Measurements from ENCODE around the gene FAAP20.

The FAAP20 gene

DNA sequence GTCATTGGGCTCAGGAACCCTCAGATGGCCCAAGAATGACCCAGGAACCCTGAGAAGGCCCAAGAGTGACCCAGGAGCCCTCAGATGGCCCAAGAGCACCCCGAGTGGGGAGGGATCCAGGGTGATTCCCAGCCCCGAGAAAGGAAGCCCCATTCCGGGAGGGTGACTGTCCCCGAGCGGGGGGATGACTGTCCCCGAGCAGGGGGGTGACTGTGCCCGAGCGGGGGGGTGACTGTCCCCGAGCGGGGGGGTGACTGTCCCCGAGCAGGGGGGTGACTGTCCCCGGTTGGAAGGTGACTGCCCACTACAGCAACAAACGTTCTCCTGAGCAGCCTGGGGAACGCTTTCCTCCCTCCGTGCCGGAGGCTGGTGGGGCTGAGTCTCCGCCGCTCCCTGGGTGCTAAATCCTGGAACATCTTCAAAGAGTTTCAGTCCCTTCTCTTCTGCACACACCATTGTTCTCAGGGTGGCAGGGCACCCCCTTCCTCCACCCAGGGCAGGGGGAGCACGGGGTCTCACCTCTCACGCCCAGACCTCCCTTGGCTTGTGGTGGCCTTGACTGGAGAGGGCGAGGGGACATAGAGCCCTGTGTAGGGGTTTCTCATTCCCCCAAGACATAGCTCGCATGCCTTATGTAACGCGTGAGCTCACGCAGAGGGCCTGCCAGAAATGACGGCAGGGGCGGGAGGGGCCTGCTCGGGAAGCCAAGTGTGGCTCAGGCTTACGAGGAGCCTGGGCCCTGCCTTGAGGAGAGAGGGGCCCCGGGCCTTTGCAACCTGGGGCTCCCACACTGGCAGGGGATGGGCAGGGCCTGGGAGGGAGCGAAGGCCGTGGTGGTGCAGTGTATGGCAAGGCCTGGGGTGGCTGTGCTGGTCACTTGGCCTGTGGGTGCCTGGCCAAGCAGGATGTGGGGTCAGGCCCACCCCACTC lies 19.3 kb upstream of the FAAP20 start:
- no peak overlapping the region for H3K9ac ChIP-seq (ENCODE audit: low read length)
- DNase-seq: no peak
- H3K27ac ChIP-seq (ENCODE audit: low read length): no peak overlapping the region
- H3K36me3 ChIP-seq (replicated peaks; ENCODE audit: insufficient read depth, low read length): no peaks in the 10 kb centered on the region
- no peaks in the 10 kb centered on the region for H3K9me3 ChIP-seq (replicated peaks; ENCODE audit: insufficient read depth, low read length)
- no peak overlapping the region for H3K4me2 ChIP-seq (ENCODE audit: low read depth, low read length)
- no peaks in the 10 kb centered on the region for H3F3A ChIP-seq (ENCODE audit: insufficient read depth, low read length)
- H3K27me3 ChIP-seq (replicated peaks; ENCODE audit: insufficient read depth, low read length): peaks cover 87% of the 10 kb centered on the region
- H3K79me2 ChIP-seq (ENCODE audit: low read length): no peaks in the 10 kb centered on the region
- no peak overlapping the region for H3K4me3 ChIP-seq (ENCODE audit: low read length)
- no peaks in the 10 kb centered on the region for H3K9me2 ChIP-seq (replicated peaks; ENCODE audit: insufficient read depth, low read length)
- TF ChIP-seq EZH2 (optimal IDR thresholded peaks at IDR 0.05; ENCODE audit: low read depth, low read length): no peak
- TF ChIP-seq, protein P1, sequence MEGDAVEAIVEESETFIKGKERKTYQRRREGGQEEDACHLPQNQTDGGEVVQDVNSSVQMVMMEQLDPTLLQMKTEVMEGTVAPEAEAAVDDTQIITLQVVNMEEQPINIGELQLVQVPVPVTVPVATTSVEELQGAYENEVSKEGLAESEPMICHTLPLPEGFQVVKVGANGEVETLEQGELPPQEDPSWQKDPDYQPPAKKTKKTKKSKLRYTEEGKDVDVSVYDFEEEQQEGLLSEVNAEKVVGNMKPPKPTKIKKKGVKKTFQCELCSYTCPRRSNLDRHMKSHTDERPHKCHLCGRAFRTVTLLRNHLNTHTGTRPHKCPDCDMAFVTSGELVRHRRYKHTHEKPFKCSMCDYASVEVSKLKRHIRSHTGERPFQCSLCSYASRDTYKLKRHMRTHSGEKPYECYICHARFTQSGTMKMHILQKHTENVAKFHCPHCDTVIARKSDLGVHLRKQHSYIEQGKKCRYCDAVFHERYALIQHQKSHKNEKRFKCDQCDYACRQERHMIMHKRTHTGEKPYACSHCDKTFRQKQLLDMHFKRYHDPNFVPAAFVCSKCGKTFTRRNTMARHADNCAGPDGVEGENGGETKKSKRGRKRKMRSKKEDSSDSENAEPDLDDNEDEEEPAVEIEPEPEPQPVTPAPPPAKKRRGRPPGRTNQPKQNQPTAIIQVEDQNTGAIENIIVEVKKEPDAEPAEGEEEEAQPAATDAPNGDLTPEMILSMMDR (IDR thresholded peaks at IDR 0.05; ENCODE audit: low read length): no peak
- H3K4me1 ChIP-seq (ENCODE audit: low read length): peaks cover 6% of the 10 kb centered on the region; the same call in 1 of the 2 replicates
- H2AFZ ChIP-seq (ENCODE audit: low read length): no peak overlapping the region
- no peaks in the 10 kb centered on the region for H4K20me1 ChIP-seq (ENCODE audit: insufficient read depth, low read length)

DNA sequence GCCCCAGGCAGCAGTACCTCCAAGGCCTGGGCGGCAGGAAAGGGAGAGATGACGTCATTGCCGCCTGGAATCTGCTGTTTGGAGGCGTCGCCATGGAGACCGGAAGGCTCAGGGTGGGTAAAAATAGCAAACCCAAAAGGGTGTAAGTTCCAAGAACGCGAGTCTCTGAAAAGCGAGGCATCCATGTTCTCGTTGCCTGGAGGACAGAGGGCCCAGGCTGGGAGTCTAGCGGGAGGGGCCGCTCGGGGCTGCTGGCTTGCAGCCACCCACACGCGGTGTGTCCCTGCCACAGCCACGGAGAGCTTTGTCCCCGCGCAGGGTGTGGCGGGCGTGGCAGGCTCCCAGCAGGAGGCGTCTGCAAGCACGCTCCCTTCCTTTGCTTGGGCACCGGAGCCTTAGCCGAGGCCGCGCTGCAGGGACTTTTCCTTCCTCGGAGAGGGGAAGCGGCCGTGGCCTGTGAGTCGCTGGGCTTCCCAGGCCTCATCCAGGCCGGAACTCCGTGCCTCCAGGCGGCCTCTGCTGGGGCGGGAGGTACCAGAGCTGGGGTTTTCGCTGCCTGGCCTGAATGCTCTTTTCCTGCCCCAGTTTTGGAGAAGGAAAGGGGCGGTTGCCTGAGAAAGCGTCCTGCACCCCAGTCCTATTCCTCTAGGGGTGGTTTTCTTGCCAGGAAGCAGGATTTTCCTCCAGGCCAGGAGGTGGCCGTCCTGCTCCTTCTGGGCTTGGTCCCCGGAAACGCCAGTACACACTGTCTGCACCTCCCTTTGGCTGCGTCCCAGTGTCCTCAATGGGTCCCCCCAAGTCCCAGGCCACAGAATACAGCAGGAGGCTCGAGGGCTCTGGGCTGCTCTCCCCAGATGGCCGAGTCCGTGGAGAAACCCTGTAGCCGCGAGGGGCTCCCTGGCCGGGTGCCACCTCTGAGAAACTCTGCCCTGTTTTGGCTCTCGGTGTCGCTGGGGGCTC lies 18.2 kb upstream of the FAAP20 start:
- no peaks in the 10 kb centered on the region for H3F3A ChIP-seq (ENCODE audit: insufficient read depth, low read length)
- no peaks in the 10 kb centered on the region for H3K9me2 ChIP-seq (replicated peaks; ENCODE audit: insufficient read depth, low read length)
- H3K79me2 ChIP-seq (ENCODE audit: low read length): no peaks in the 10 kb centered on the region
- no peak overlapping the region for H3K9ac ChIP-seq (ENCODE audit: low read length)
- H4K20me1 ChIP-seq (ENCODE audit: insufficient read depth, low read length): no peaks in the 10 kb centered on the region
- peak overlapping the region; percentile 41; the same call in 1 of the 2 replicates for H3K4me2 ChIP-seq (ENCODE audit: low read depth, low read length)
- no peak overlapping the region for H3K27ac ChIP-seq (ENCODE audit: low read length)
- peaks cover 87% of the 10 kb centered on the region for H3K27me3 ChIP-seq (replicated peaks; ENCODE audit: insufficient read depth, low read length)
- H3K4me1 ChIP-seq (ENCODE audit: low read length): peaks cover 6% of the 10 kb centered on the region; the same call in 1 of the 2 replicates
- no peak overlapping the region for H3K4me3 ChIP-seq (ENCODE audit: low read length)
- TF ChIP-seq EZH2 (optimal IDR thresholded peaks at IDR 0.05; ENCODE audit: low read depth, low read length) (no peak), EZH2phosphoT487 (IDR thresholded peaks at IDR 0.05; ENCODE audit: low read length) (no peak)
- TF ChIP-seq, protein P1 (IDR thresholded peaks at IDR 0.05; ENCODE audit: low read length): no peak
- no peak for DNase-seq
- H3K9me3 ChIP-seq (replicated peaks; ENCODE audit: insufficient read depth, low read length): no peaks in the 10 kb centered on the region
- no peak overlapping the region for H2AFZ ChIP-seq (ENCODE audit: low read length)
- H3K36me3 ChIP-seq (replicated peaks; ENCODE audit: insufficient read depth, low read length): no peaks in the 10 kb centered on the region

DNA sequence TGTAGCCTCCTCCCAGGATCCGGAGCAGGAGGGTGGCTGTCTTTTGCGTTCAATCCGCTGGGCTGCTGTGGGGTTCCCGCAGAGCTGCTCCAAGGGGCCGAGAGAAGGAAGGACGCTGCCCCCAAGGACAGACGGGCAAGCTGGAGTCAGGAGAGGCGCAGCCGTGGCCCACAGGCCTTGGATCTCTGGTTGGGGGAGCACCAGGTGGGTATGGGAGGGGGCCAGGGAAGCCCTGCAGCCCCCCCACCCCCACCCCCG lies 17.6 kb upstream of the FAAP20 start:
- H2AFZ ChIP-seq (ENCODE audit: low read length): no peak overlapping the region
- H3K9me3 ChIP-seq (replicated peaks; ENCODE audit: insufficient read depth, low read length): no peaks in the 10 kb centered on the region
- DNase-seq: no peak
- H3K9me2 ChIP-seq (replicated peaks; ENCODE audit: insufficient read depth, low read length): no peaks in the 10 kb centered on the region
- H3K27ac ChIP-seq (ENCODE audit: low read length): no peak overlapping the region
- TF ChIP-seq, protein P1 (IDR thresholded peaks at IDR 0.05; ENCODE audit: low read length): no peak
- no peak for TF ChIP-seq EZH2 (optimal IDR thresholded peaks at IDR 0.05; ENCODE audit: low read depth, low read length)
- no peak for TF ChIP-seq EZH2phosphoT487 (IDR thresholded peaks at IDR 0.05; ENCODE audit: low read length)
- no peaks in the 10 kb centered on the region for H3K36me3 ChIP-seq (replicated peaks; ENCODE audit: insufficient read depth, low read length)
- H3F3A ChIP-seq (ENCODE audit: insufficient read depth, low read length): no peaks in the 10 kb centered on the region
- H3K27me3 ChIP-seq (replicated peaks; ENCODE audit: insufficient read depth, low read length): peaks cover 87% of the 10 kb centered on the region
- H4K20me1 ChIP-seq (ENCODE audit: insufficient read depth, low read length): no peaks in the 10 kb centered on the region
- H3K4me3 ChIP-seq (ENCODE audit: low read length): no peak overlapping the region
- no peak overlapping the region for H3K4me2 ChIP-seq (ENCODE audit: low read depth, low read length)
- H3K4me1 ChIP-seq (ENCODE audit: low read length): peaks cover 6% of the 10 kb centered on the region; the same call in 1 of the 2 replicates
- H3K9ac ChIP-seq (ENCODE audit: low read length): no peak overlapping the region
- no peaks in the 10 kb centered on the region for H3K79me2 ChIP-seq (ENCODE audit: low read length)
